Measurements from ENCODE around the gene KRTAP4-7. TPM values are rescaled to one million over a fixed set of nuclear protein-coding genes. Genes with fewer than 3 reads are reported as not detected.

The KRTAP4-7 gene
- total and polyA plus RNA-seq, 2 donors (not counting 3 experiments of a cell fraction or from before 2014, with no cell fraction given) = not detected

DNA sequence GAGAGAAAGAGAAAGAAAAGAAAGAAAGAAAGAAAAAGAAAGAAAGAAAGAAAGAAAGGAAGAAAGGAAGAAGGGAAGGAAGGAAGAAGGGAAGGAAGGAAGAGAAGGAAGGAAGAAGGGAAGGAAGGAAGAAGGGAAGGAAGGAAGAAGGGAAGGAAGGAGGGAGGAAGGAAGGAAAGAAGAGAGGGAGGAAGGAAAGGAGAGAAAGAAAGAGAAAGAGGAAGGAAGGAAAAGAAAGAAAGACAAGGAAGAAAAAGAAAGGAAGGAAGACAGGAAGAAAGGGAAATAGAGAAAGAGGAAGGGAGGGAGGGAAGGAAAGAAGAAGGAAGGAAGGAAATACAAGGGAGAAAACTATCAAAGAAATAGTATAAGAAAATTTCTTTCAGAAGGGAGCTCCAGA is 7.2 kb upstream of the KRTAP4-7 start:
- Histone ChIP-seq H3K27me3 (ENCODE audit: control insufficient read depth in 2 of 2, insufficient read depth in 2 of 2, low read length in 2 of 2) (no peaks in the 10 kb centered on the region), H3K4me1 (ENCODE audit: control insufficient read depth, extremely low read depth, insufficient read depth, low read length) (no peaks in the 10 kb centered on the region), H4K20me1 (replicated peaks; ENCODE audit: control insufficient read depth, extremely low read depth, insufficient read depth, low read length) (no peaks in the 10 kb centered on the region), H3K27ac (ENCODE audit: insufficient read depth, low read depth, low read length) (no peak overlapping the region), H2AFZ (ENCODE audit: low read depth, low read length) (no peak overlapping the region), H3K79me2 (ENCODE audit: control insufficient read depth, insufficient read depth, low read length) (no peaks in the 10 kb centered on the region), H3K4me3 (replicated peaks in 1 of 3; ENCODE audit: insufficient read depth in 1 of 3, low read depth in 1 of 3, low read length in 3 of 3) (no peak overlapping the region), H3K9me1 (replicated peaks; ENCODE audit: control insufficient read depth, extremely low read depth, insufficient read depth, low read length) (no peaks in the 10 kb centered on the region), H3K9ac (replicated peaks; ENCODE audit: extremely low read depth, insufficient read depth, low read length) (no peak overlapping the region), H3K4me2 (ENCODE audit: insufficient read depth, low read length) (no peak overlapping the region), H3K9me3 (replicated peaks; ENCODE audit: control insufficient read depth, insufficient read depth, low read length) (no peaks in the 10 kb centered on the region), H3K36me3 (ENCODE audit: control insufficient read depth in 2 of 2, extremely low read depth in 1 of 2, insufficient read depth in 2 of 2, low read length in 2 of 2) (no peaks in the 10 kb centered on the region)
- no peak for TF ChIP-seq POLR2A (IDR thresholded peaks at IDR 0.05; ENCODE audit: low read depth, low read length)
- TF ChIP-seq JUN (IDR thresholded peaks at IDR 0.05; ENCODE audit: borderline replicate concordance, insufficient read depth, insufficient read length, low read depth) = no peak
- no peak for TF ChIP-seq FOS (IDR thresholded peaks at IDR 0.05; ENCODE audit: borderline replicate concordance, insufficient read depth, low read length)
- TF ChIP-seq EZH2 (IDR thresholded peaks at IDR 0.05; ENCODE audit: borderline replicate concordance, low read depth, low read length, severe bottlenecking) = no peak
- TF ChIP-seq, protein P1, sequence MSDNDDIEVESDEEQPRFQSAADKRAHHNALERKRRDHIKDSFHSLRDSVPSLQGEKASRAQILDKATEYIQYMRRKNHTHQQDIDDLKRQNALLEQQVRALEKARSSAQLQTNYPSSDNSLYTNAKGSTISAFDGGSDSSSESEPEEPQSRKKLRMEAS (IDR thresholded peaks at IDR 0.05; ENCODE audit: insufficient read depth, insufficient read length) = no peak
- TF ChIP-seq, protein P2, sequence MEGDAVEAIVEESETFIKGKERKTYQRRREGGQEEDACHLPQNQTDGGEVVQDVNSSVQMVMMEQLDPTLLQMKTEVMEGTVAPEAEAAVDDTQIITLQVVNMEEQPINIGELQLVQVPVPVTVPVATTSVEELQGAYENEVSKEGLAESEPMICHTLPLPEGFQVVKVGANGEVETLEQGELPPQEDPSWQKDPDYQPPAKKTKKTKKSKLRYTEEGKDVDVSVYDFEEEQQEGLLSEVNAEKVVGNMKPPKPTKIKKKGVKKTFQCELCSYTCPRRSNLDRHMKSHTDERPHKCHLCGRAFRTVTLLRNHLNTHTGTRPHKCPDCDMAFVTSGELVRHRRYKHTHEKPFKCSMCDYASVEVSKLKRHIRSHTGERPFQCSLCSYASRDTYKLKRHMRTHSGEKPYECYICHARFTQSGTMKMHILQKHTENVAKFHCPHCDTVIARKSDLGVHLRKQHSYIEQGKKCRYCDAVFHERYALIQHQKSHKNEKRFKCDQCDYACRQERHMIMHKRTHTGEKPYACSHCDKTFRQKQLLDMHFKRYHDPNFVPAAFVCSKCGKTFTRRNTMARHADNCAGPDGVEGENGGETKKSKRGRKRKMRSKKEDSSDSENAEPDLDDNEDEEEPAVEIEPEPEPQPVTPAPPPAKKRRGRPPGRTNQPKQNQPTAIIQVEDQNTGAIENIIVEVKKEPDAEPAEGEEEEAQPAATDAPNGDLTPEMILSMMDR (IDR thresholded peaks at IDR 0.05; ENCODE audit: extremely low read depth in 1 of 2, insufficient read depth in 1 of 2, low read depth in 1 of 2, low read length in 2 of 2) = no peak
- TF ChIP-seq MYC (IDR thresholded peaks at IDR 0.05; ENCODE audit: low read depth, low read length) = no peak
- TF ChIP-seq GATA2 (IDR thresholded peaks at IDR 0.05; ENCODE audit: insufficient read depth, insufficient read length, low read depth, low read length) = no peak
- no peak for TF ChIP-seq POLR2AphosphoS5 (IDR thresholded peaks at IDR 0.05; ENCODE audit: insufficient read depth, low read depth, low read length)
- DNase-seq (ENCODE audit: low read depth, low spot score) (no peak), FAIRE-seq (no peak)
- POLR2A ChIA-PET = no interaction called here
- BruUV-seq (replicated peaks) = no TSS peak
- CTCF ChIA-PET = interaction anchor here (1.0 kb wide), 1 partner anchor 29 kb away, joined by 4 read pairs; the partner anchor contains the start of gene KRTAP2-1
- dilution Hi-C loops (cut with MboI; ENCODE audit: extremely low pct_ligation_motif_present, low sequenced_read_pairs) (no loop called here), intact Hi-C loops (cut with micrococcal nuclease) (no loop called here)
